GM19468 (cell line): ENCODE measurements around the gene RHO.

ENCODE experiments used
- ATAC-seq: cut with Tn5 transposase; IDR thresholded peaks from one replicate; pipeline ENCODE4 v1.9.1; 2021; ENCODE audit warnings: mild to moderate bottlenecking, moderate library complexity, moderate number of reproducible peaks; ENCODE audit not compliant: unreplicated experiment; ENCODE audit errors: extremely low read depth

Gene RHO

GRCh38 chr3:129574206-129574605 is 45.8 kb downstream of the RHO start:
- ATAC-seq, result no peak

GRCh38 chr3:129575233-129575996 is 47.0 kb downstream of the RHO start:
- no peak for ATAC-seq

GRCh38 chr3:129575997-129576384 is 47.6 kb downstream of the RHO start:
- ATAC-seq, result no peak

- no peak for ATAC-seq
These were observed 48.3 kb downstream of the RHO start for GRCh38 chr3:129576514-129577352.

- no peak for ATAC-seq
These were observed 48.9 kb downstream of the RHO start for GRCh38 chr3:129577366-129577765.

- no peak for ATAC-seq
These were observed 49.7 kb downstream of the RHO start for GRCh38 chr3:129577925-129578786.

- ATAC-seq, result no peak
These were observed 51.6 kb downstream of the RHO start for GRCh38 chr3:129579991-129580390.

- ATAC-seq, result no peak
These were observed 53.2 kb downstream of the RHO start for GRCh38 chr3:129581623-129582022.

GRCh38 chr3:129582799-129583198 is 54.4 kb downstream of the RHO start:
- no peak for ATAC-seq

- no peak for ATAC-seq
These were observed 54.9 kb downstream of the RHO start for GRCh38 chr3:129583289-129583688.

- no peak for ATAC-seq
These were observed 56.2 kb downstream of the RHO start for GRCh38 chr3:129584631-129585030.
